ENCODE data around the gene CLDN14.

Gene CLDN14

DNA sequence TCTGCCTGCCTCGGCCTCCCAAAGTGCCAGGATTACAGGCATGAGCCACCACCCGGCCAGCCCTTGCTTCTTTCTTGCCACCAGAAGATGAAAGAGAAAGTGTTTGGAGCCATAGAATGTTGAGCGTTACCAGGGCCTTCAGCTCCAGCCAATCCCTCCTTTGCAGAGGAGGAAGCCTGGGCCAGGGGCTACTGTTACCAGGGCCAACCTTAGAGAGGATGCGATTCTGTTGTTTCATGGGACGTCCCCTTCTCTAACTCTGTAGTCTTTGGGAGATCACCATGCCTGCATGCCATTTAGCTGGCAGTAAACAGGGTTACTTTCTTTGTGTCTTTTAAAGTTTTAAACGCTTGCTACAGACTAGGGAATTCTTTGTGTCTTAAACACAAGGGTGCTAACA is 45.8 kb downstream of the CLDN14 start:
- DNase-seq = no peak

DNA sequence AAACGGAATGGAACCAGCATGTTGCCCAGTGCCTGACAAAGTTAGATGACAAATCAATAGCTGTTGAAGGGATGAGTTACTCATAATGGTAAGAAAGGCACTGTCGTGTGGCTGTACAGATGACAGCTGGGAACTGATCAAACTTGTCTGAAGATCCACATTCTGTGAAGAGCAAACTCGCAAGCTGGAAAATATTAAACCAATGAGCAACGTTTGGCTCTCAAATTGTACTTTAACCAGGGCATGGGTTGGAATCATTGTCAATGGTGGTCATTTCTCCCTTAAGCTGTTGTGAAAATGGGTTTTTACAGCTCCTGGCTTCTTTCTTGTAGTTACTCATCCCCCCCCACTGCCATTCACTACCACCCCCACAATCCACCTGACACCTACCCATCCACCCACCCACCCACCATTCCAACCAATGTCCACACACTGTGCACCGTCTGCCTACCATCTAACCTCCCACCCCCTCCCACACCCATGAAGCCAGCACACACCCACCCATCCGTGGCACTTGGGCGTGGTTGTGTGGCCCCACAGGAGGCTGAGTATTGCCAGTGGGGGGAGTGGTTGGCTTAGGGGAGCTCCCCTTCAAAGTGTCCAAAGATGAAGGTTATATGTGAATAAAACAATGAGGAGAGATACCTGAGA is 46.7 kb downstream of the CLDN14 start:
- DNase-seq = no peak

DNA sequence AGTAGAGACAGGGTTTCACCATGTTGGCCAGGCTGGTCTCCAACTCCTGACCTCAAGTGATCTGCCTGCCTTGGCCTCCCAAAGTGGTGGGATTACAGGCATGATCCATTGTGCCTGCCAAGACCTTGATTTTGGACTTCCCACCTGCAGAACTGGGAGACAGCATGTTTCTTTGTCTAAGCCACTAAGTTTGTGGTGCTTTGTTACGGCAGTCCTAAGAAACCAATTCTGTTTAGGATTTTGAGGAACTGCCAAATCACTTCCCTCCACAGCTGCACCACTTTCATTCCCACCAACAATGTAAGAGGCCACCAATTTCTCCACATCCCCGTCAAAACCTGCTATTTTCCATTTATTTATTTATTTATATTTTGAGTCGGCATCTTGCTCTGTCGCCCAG is 48.7 kb downstream of the CLDN14 start:
- DNase-seq = no peak

DNA sequence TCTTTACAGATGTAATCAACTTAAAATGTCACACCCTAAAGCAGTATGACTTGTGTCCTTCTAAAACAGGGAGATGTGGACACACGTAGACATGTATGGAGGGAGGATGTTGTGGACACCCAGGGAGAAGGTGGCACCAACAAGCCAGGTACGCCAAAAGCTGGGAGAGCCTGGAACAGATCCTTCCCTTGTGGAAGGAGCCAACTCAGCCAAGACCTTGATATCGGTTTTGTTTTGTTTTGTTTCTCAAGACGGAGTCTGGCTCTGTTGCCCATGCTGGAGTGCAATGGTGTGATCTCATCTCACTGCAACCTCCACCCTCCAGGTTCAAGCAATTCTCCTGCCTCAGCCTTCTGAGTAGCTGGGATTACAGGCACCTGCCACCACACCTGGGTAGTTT is 49.1 kb downstream of the CLDN14 start:
- DNase-seq = no peak

DNA sequence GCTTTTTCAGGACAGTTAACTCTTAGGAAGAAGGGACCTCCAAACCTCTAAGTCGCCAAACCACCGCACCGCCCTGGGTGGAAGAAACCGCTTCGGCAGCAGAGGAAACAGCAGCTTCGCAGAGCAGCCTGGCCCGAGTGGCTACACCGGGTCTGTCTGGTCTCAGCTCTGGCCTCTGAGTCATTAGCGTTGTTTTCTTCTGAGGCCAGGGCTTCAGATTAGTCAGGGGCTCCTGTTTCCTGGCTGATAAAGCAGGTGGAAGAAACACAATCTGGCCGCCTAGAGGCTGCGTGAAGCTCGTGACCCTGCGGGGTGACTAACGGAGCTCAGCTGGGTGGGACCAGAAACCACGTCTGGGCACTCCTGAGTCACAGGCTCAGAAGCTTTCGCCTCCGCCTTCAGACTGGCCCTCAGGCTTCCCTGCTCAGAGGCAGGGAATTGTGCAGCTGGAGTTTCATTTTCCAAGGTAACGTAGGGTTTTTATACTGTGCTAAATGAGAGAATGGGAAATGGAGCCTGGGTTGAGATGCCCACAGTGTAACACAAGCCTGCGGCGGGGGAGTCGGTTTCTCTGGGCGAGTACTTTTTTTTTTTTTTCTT is 49.9 kb downstream of the CLDN14 start:
- DNase-seq = peak in 2 of 56 donors; percentile 7 to 8

DNA sequence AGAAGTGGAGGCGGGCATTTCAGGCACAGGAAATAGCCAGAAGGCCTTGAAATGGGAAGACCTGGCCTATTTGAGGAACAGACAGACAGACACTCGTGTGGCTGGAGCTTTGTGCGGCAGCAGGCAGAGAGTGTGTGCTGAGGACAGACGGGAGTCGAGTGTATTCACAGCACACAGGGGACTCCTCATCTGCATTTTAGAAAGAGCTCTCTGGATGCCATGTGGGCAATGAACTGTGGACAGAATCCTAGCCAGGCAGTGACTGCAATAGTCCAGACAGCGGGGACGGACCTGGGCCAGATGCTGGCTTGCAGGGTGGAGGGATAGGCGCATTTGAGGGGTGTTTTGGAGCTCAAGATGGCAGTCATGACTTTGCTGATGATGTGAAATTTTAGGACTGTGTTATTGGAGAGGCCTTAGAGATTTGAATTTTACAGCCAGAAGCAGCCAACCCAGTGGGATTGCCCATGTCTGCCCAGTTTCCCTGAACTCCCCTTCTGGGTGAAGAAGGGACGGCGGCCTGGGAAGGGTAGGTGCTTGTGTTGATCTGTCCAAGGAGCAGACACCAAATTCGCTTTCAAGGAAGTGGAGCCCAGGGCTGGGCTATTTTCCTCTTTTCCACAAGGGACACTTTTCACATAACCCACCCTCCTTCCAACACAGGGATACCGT is 51.0 kb downstream of the CLDN14 start:
- no peak for DNase-seq

DNA sequence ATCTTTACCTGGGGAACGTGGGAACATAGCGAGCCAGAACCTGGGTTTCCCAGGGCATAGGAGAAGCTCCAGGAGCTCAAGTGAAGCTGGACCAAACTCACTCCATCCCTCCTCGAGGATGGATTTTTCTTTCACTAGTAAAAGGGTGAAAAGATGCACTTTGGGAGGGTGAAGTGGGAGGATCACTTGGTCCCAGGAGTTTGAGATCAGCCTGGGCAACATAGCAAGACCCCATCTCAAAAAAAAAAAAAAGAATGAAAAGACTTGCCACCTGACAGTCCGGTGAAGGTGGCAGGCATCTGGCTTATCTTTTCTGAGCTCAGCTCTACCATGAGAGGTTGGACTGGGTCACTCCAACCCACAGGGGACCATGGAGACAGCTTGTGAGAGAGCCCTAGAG is 52.4 kb downstream of the CLDN14 start:
- no peak for DNase-seq

DNA sequence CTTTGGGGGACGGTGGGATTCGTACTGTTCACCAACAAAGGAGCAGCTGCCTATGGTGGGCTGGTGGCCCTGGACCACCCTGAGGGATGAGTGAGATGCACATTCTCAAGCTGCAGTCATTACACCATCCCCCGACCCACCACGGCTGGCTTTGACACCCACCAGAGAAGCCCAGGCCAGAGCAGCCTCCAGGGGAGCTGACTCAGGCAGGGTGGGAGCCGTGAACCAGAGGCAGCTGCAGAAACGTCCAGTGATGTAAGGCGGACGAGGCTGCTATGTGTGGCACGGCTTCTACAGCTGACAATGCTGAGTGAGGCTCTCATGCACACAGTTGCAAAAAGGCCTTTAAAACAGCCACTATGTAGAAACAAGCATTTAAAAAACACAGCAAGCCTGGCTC is 54.6 kb downstream of the CLDN14 start:
- no peak for DNase-seq

DNA sequence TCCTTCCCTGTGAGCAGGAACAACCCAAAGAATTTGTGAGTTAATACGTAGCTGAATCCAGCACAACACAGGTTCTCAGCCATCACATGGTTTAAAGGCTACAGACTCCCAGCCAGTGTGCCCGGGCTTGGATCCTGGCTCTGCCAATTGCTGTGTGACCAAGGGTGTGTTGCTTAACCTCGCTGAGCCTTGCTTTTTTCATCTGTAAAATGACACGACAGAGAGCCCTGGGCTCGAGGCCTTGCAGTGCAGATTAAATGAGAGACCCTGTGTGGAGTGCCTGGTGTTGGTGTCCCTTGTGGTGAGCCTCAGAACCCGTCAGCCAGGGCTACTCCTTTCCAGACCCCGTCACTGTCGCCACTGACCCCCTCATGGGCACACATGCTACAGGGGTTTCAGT is 55.3 kb downstream of the CLDN14 start:
- DNase-seq = no peak

DNA sequence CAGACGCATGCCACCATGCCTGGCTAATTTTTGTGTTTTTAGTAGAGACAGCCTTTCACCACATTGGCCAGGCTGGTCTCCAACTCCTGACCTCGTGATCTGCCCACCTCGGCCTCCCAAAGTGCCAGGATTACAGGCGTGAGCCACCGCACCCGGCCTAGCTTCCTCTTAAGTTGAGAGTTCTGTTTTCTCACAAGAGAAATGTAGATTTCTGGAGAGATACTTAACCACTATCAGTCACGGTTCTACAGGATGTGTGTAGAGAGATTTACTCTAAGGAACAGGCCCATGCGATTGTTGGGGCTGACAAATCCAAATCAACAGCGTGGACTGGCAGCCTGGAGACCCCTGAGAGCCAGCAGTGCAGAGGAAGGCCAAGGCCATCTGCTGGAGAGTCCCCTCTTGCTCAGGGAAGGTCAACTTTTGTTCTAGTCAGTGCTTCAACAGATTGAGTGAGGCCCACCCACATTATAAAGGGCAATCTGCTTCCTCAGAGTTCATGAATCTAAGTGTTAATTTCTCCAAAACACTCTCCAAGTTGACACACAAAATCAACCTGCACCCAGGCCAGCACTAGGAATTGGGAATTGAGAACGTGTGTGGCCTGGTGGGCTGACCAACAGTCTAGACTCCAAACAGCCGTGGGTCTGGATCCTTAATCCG is 56.0 kb downstream of the CLDN14 start:
- DNase-seq = no peak

DNA sequence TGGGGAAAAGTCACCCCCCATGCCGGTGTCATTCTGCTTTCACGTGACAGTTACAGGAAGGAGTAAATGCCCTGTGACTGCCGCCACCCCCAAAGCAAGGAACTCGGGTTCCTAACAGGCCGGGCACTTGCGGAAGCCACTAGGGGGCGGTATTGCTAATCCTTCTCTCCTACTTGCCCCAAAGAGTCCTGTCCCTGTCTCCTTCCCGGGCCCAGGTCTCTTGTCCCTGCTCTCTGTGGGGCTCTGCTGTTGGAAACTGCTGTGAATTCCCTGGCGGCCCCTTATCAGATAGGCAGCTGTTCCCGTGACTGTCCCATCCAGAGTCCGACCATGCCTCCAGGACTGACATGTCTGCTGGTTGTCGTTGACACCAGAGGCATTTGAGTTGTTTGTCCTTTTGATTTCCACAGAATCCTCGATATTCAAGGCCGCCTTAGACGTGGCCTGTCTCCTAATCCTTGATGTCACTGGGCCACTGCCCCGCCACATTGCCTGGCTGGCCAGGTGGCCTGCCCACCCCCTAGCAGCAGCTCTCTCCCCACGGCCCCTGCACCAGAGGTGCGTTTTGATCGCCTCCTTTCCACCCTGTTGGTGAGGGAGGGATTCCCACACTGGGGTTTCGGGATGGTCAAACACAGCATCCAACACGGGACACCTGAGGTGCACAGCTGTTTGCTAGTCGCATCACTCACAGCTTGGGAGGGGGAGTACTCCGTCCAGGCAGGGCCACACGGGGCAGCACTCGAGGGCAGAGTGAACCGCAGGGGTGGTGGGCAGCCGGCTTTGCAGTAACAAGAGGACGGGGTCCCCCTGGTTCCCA is 57.4 kb downstream of the CLDN14 start:
- peak in 3 of 56 donors; percentile 1 to 15 (median 8) for DNase-seq

DNA sequence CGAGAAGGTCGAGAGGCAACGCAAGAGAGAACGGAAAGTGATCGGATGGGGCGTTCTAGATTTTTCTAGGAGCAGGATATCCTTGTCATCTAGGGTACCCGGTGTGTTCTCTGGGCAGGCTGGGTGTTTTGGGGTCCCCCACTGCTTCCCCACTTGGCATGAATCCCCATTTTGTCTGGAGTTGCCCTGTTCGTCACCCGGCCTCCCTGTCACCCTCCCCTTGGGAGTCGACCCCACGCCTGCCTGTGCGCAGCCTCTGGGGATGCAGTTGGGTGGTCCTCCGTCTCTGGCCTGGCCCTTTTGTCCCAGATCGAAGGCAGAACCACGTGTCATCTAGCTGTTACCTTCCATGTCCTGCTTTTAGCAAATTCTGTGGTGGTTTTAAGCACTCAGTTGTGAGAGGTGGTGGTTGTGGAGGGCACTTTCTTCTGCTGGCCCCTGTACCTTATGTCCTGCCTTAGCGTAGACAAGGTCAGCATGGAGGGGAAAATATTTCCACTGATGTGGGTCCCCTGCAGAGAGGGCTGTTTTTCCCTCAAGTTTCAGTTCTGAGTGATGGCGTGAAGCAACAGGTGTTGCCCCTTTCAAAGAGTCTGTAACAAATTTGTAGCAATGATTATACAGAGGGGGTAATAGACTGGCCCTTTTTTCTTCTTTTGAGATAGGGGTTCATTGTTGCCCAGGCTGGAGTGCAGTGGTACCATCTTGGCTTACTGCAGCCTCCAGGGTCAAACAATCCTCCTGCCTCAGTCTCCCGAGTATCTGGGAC is 59.2 kb downstream of the CLDN14 start:
- DNase-seq = no peak

DNA sequence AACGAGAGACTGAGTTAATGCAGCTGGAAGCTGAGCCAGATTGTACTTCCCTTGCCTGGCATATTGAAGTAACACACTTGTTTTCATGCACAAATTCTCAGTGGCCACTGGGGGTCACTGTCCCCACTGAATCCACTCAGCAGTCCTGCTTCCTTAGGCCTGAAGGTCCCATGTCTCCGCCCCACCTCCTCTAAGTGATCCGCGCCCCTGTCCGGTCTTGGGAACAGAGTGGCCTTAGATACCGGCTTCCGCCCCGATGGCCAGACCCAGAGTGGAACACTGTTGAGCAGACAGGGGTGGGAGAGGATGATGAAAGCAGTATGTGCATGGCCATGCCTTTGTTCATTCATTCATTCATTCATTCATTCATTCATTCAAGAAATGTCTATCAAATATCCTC is 59.9 kb downstream of the CLDN14 start:
- DNase-seq = peak in 47 of 56 donors; percentile 5 to 78 (median 35)

DNA sequence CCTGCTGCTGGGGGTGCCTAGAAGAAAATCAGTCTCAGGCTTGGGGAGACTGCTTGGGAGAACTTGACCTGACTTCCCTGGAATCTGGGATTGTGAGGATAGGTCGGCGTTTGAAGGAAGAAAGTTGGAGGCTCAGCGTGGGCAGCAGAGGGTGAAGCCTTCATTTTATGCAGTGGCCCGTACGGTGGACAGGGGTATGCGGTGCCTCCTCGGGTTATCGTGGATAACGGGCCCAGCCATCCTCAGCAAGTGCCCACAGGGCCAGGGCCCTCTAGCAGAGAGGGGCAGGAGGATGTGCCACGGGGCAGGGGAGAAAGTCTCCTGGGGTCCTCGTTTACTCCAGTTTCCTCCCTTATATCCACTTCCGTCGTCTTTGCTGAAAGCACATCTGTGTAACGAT is 60.7 kb downstream of the CLDN14 start:
- DNase-seq = no peak

DNA sequence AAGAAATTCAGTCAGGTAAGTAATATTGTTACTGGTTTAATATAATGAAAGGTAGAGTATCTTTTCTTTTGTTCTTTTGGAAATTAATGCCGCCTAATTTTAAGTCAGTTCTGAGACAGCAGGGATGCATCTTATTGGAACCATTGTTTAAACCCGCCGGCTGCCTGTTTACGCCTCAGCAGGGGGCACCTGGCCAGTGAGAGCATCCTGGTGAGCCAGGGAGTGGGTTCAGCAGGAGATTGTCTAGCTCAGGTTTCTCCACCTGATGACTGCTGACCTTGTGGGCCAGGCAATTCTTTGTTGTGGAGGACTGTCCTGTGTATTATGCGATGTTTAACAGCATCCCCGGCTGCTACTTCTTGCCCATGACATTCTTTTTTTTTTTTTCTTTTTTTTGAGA is 64.5 kb downstream of the CLDN14 start:
- DNase-seq = no peak

DNA sequence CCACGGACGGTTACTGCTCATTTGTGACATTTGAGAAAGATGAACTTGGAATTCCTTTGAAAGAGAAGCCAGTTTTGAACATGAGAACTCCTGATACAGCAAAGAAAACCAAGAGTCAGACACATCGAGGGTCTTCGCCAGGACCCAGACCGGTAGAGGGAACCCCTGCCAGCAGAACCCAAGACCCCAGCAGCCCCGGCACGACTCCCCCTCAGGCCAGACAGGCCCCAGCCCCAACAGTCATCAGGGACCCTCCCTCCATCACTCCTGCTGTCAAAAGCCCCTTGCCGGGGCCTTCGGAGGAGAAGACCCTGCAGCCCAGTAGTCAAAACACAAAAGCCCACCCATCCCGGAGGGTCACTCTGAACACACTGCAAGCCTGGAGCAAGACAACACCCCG is 67.0 kb downstream of the CLDN14 start:
- DNase-seq = no peak

DNA sequence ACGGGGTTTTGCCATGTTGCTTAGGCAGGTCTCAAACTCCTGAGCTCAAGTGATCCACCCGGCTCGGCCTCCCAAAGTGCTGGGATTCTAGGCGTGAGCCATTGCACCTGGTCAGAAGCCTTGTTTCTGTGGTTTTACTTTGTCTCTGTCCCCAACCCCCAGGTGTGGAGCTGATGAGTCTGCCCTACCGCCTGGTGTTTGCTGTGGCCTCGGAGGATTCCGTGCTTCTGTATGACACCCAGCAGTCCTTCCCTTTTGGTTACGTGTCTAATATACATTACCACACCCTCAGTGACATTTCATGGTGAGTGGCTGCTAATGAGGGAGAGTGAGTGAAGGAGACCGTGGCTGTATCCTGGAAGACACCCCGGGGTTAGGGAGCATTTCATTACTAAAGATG is 68.6 kb downstream of the CLDN14 start:
- no peak for DNase-seq

All from nucleus accumbens (tissue), 56 donors.